ENCODE results near the gene FAM229B.

FAM229B gene

GRCh38 chr6:112145080-112145573 is 57.7 kb downstream of the FAM229B start:
- DNase-seq: no peak

- DNase-seq: no peak
These were observed 60.7 kb downstream of the FAM229B start for GRCh38 chr6:112148103-112148502.

GRCh38 chr6:112149236-112149635 is 61.8 kb downstream of the FAM229B start:
- DNase-seq: no peak

GRCh38 chr6:112149719-112150263 is 62.4 kb downstream of the FAM229B start:
- DNase-seq: no peak

GRCh38 chr6:112150363-112150762 is 63.0 kb downstream of the FAM229B start:
- DNase-seq: no peak
